ENCODE data around the gene ARHGEF37.

ARHGEF37 gene

GRCh38 chr5:149674686-149675085 lies 93.4 kb downstream of the ARHGEF37 start:
- no peak overlapping the region for H3K27ac ChIP-seq
- no peak for TF ChIP-seq CTCF (conservative IDR thresholded peaks at IDR 0.05)
- TF ChIP-seq ZFX (IDR thresholded peaks at IDR 0.05) = no peak

- H3K27ac ChIP-seq = no peak overlapping the region
- no peak for TF ChIP-seq ZFX (IDR thresholded peaks at IDR 0.05)
- TF ChIP-seq CTCF (conservative IDR thresholded peaks at IDR 0.05) = no peak
These were observed 94.4 kb downstream of the ARHGEF37 start for GRCh38 chr5:149675610-149676201.

- H3K27ac ChIP-seq = no peak overlapping the region
- TF ChIP-seq CTCF (conservative IDR thresholded peaks at IDR 0.05) = no peak
- TF ChIP-seq ZFX (IDR thresholded peaks at IDR 0.05) = no peak
These were observed 96.4 kb downstream of the ARHGEF37 start for GRCh38 chr5:149677731-149678130.

- peak overlapping the region; percentile 15 for H3K27ac ChIP-seq
- no peak for TF ChIP-seq CTCF (conservative IDR thresholded peaks at IDR 0.05)
- TF ChIP-seq ZFX (IDR thresholded peaks at IDR 0.05) = no peak
These were observed 98.8 kb downstream of the ARHGEF37 start for GRCh38 chr5:149679876-149680809.

- no peak for TF ChIP-seq CTCF (conservative IDR thresholded peaks at IDR 0.05)
These were observed 99.5 kb downstream of the ARHGEF37 start for GRCh38 chr5:149680810-149681221.

GRCh38 chr5:149681252-149681651 lies 100.0 kb downstream of the ARHGEF37 start:
- TF ChIP-seq CTCF (conservative IDR thresholded peaks at IDR 0.05) = no peak
- no peak for TF ChIP-seq ZFX (IDR thresholded peaks at IDR 0.05)
- H3K27ac ChIP-seq = peak overlapping the region; percentile 15; the same call in 1 of the 2 replicates

More at GRCh38 chr5:149680810-149681221, 99.5 kb downstream of the ARHGEF37 start:
- H3K27ac ChIP-seq = peak overlapping the region; percentile 15

GRCh38 chr5:149681922-149682321 lies 100.6 kb downstream of the ARHGEF37 start:
- TF ChIP-seq ZFX (IDR thresholded peaks at IDR 0.05) = no peak
- TF ChIP-seq CTCF (conservative IDR thresholded peaks at IDR 0.05) = no peak
- no peak overlapping the region for H3K27ac ChIP-seq
